Pulmonary artery endothelial cell (primary cell): ENCODE data around the gene IKZF3. TPM values are rescaled to one million over a fixed set of nuclear protein-coding genes. Genes with fewer than 3 reads are reported as not detected.
"Not testable (repeated sequence)": the region's sequence is repeated elsewhere in the genome, so short reads cannot be mapped to it uniquely, and the experiment has no call there.

Experiments used
- DNase-seq: peaks from one replicate; pipeline ENCODE4 v3.0.0-alpha.2; 2011; ENCODE audit warnings: low read depth, low spot score
- total RNA-seq: library from RNA; depleted of rRNA; stranded (reverse); fragments of >200 nt; gene quantifications from 2 replicates; pipeline ENCODE4 v1.2.3, GENCODE V29; 2014

IKZF3 gene
- total RNA-seq, 1 donor from 2014 or later, result not detected

- DNase-seq, result no peak
Measured at GRCh38 chr17:39756380-39757079, 107.6 kb downstream of the IKZF3 start.

GRCh38 chr17:39755554-39756379 lies 108.3 kb downstream of the IKZF3 start:
- DNase-seq, result no peak

DNA sequence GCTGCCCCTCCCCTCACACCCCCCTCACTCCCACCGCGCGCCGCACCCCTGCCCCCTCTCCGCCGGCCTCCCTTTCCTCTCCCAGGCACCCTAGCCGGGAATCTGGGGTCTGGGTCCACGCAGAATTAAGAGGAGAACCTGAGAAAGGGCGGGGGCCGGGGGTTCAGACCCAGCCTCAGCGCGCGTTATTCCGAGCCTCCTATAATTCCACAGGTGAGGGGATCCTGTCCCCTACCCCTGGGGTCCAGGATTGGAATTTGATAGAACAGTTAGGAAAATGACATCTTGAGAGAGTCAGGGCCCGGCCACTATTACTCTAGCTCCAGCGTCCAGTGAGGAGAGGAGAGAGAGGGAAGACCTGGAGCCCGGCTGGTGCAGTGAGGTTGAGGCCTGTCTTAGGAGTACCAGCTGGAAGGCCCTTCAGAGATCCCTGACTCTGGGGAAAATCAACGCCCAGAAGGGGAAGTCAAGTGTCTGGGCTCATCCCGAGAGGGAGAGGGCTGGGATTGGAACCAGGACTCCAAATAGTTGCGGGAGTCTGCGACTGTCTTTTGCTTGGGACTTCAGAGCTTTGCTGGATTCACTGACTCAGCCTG lies 109.1 kb downstream of the IKZF3 start:
- no peak for DNase-seq

GRCh38 chr17:39754161-39754957 lies 109.8 kb downstream of the IKZF3 start:
- DNase-seq, result peak; percentile 5

DNA sequence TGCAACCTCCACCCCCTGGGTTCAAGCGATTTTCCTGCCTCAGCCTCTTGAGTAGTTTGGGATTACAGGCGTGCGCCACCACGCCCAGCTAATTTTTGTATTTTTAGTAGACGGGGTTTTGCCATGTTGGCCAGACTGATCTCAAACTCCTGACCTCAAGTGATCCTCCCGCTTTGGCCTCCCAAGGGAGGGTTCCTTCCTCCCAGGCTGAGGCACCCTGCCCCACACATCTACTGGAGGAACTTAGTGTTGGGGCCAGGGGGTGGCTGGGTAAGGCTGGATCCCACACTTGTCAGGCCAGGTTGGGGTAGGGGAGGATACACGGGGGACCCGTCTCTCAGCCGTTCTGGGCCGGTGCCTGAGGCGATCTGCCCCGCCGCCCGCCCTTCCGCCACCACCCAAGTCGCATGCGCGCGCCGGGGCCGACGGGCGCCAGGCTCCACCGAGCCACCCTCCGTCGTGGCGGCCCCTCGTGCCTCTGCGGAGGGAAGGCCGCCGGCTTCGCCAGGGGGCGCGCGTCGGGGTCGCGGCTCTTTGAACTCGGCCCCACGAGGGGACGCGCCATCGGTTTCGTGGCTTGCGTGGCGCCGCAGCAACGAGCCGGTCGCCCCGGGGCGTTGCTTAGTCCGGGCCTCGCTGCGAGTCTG lies 110.5 kb downstream of the IKZF3 start:
- no peak for DNase-seq

DNA sequence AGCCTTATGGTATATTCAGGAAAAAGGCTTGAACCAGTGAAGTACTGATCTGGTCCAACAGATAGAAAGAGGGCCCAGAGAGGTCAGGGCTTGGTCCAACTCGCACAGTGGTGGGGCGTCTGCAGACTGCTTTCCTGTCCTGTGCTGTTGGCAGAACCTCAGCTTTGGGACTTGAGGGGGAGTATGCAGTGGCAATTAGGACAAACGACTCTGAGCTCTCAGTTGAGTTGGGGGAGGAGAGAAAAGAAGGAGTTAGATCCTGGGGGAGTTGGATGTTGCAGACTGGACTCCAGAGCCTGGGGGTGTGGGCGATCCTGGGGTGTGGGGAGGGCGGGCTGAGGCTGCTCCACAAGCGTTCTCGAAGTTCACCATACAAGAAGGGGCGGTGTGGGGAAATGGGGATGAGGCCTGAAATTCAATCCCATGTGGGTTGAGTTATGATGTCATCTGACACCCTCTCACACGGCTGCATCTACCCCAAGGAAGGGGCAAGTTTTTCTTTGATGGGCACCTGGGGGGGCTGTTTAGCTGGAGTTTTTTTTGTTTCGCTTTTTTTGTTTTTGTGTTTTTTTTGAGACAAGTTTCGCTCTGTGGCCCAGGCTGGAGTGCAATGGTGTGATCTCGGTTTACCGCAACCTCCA lies 111.8 kb downstream of the IKZF3 start:
- DNase-seq, result no peak

- DNase-seq, result no peak
Measured at GRCh38 chr17:39751637-39752036, 112.5 kb downstream of the IKZF3 start.

- DNase-seq, result no peak
Measured at GRCh38 chr17:39751016-39751543, 113.0 kb downstream of the IKZF3 start.

DNA sequence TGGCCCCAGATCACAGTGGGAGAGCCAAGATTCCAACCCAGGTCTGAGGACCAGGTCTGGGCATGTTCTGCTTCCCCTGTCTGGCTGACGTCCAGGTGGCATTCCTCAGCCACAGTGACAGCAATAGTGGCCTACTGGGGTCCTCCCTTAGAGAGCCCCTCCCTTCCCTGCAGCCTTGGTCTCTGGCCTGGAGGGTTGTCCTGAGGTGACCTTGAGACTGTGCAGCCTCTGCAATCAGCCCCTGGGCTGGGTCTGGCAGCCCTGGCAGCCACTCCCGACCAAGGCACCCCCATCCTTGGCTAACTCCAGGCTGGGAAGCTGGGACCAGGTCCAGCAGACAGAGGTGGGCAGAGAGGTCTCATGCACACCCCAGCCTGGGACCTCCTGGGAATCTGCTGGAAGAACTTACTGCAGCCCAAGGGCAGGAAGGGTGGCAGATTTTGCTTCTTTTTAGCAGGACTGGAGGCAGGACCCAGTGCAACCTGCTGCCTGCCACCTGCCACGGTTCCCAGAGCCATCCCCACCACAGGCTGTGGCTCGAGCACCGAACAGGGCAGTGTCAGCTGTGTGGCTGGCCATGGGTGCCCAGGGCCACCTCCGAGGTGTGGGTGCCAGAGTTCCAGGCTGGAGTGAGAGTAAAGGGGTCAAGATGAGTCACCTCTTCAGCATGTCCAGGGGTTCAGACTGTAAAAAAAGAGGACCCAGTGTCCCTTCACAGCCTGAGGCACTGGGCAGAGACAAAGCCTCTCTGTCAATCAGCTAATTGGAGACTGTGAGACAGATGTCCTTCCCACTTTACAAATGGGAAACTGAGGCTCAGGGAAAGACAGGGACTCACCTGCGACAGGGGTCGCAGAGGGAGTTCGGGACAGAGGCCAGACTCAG lies 113.7 kb downstream of the IKZF3 start:
- DNase-seq, result no peak

DNA sequence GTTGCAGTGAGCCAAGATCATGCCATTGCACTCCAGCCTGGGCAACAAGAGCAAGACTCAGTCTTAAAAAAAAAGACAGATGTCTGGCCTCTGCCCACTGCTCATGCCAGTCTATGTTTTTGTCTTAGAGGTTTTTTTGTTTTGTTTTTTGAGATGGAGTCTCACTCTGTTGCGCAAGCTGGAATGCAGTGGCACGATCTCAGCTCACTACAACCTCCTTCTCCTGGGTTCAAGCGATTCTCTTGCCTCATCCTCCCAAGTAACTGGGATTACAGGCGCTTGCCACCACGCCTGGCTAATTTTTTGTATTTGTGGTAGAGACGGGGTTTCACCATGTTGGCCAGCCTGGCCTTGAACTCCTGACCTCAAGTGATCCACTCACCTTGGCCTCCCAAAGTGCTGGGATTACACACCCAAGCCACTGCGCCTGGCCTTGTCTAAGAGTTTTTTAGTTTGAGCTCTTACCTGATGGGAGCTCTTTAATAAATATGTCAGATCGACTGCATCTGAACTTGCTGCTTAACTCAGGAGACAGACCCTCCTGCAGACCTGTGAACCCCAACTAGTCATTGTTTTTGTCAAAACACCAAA lies 115.6 kb downstream of the IKZF3 start:
- DNase-seq, result not testable (repeated sequence)

DNA sequence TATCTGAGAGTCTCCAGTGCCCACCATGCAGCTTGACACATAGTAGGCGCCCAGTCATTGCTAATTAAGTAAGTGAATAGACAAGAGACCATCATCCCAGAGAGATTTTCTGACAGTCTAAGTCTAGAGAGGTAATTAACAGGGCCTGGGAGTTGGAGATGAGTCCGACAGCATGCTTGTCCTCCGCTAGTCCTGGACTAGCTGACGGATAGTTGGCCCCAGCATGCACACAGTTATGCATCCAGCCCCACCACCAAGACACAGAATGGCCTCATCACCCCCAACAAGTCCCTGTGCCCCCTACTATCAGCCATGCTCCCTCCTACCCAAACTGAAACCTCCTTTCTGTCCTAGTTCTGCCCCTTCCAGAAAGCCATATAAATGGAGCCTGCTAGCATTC lies 116.4 kb downstream of the IKZF3 start:
- DNase-seq, result no peak

- no peak for DNase-seq
Measured at GRCh38 chr17:39746145-39746461, 118.0 kb downstream of the IKZF3 start.

DNA sequence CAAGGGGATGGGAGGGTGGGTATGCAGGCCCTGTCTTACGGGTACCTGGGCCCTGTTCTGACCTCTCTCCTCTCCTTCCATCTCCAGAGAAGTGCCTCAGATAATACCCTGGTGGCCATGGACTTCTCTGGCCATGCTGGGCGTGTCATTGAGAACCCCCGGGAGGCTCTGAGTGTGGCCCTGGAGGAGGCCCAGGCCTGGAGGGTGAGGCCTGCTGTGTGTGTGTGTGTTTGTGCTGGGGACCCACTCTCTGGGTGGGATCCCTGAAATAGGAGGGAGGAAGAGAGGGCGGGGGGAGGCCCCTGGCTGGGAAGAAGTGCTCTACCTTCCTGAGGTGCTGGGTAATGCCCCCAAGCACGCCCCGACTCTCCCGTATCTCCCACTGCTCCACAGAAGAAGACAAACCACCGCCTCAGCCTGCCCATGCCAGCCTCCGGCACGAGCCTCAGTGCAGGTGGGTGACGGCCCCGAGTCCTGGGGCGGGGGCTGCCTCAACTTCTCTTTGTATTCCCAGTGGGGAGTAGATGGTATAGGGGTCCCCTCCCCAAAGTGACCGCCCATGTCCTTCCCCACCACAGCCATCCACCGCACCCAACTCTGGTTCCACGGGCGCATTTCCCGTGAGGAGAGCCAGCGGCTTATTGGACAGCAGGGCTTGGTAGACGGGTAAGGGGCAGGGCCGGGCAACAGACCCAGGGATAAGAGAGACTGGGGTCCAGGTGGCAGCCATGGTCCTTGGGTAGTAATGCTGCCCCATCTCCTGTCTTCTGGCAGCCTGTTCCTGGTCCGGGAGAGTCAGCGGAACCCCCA lies 118.6 kb downstream of the IKZF3 start:
- no peak for DNase-seq

GRCh38 chr17:39744836-39745215 lies 119.3 kb downstream of the IKZF3 start:
- DNase-seq, result no peak

GRCh38 chr17:39744075-39744835 lies 119.9 kb downstream of the IKZF3 start:
- no peak for DNase-seq

DNA sequence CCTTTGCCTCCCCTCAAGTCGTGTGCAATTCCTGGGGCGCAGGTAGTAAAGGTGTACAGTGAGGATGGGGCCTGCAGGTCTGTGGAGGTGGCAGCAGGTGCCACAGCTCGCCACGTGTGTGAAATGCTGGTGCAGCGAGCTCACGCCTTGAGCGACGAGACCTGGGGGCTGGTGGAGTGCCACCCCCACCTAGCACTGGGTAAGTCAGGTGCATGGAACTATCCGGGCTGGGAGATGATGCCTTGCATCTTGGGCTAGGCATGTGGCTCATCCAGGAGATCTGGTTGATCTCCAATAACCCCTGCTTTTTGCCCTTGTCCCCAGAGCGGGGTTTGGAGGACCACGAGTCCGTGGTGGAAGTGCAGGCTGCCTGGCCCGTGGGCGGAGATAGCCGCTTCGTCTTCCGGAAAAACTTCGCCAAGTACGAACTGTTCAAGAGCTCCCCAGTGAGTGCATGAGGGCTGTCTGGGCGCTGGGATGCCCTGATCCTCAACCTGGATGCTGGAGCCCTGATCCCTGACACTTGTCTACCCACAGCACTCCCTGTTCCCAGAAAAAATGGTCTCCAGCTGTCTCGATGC lies 121.2 kb downstream of the IKZF3 start:
- no peak for DNase-seq
